ENCODE measurements around the gene SRI.
"Not testable (repeated sequence)": the region's sequence is repeated elsewhere in the genome, so short reads cannot be mapped to it uniquely, and the experiment has no call there.

The SRI gene, protein sequence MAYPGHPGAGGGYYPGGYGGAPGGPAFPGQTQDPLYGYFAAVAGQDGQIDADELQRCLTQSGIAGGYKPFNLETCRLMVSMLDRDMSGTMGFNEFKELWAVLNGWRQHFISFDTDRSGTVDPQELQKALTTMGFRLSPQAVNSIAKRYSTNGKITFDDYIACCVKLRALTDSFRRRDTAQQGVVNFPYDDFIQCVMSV

GRCh38 chr7:88219781-88220747 lies at the start of gene SRI:
Gene SRI (minus strand): TSS chr7:88220038. CDS start chr7:88220026, 12 bp downstream.
- DNase-seq (ENCODE audit: low spot score) = peak; percentile 92

DNA sequence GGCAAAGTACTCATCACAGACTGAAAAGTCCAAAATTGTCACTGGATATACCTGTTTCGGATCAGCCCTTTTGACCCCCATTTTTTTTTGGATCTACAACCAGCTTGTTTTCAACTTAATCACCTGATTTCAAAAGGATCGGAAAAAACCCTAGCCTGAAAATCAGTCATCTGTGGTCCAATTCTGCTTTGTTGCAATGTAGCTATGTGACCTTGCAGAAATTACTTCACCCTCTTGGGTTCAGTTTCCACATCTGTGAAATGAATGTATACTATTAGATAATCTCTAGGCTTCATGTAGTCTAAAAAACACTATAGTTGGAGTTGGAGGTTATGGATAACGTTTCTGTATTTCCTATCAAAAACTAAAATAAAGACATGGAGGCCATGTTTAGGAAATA lies 49.7 kb upstream of the SRI start:
- no peak for DNase-seq (ENCODE audit: low spot score)

- no peak for DNase-seq (ENCODE audit: low spot score)
Observed at GRCh38 chr7:88268858-88269257, 49.0 kb upstream of the SRI start.

GRCh38 chr7:88268051-88268450 lies 48.2 kb upstream of the SRI start:
- no peak for DNase-seq (ENCODE audit: low spot score)

GRCh38 chr7:88267421-88267820 lies 47.6 kb upstream of the SRI start:
- DNase-seq (ENCODE audit: low spot score) = no peak

DNA sequence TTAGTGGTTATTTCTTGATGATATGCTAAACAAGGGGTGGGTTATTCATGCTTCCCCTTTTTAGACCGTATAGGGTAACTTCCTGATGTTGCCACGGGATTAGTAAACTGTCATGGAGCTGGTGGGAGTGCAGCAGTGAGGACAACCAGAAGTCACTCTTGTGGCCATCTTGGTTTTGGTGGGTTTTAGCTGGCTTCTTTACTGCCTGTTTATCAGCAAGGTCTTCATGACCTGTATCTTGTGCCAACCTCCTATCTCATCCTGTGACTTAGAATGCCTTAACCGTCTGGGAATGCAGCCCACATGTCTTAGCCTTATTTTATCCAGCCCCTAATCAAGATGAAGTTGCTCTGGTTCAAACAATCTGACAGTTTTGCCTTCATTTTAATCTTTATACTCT lies 45.1 kb upstream of the SRI start:
- not testable (repeated sequence) for DNase-seq (ENCODE audit: low spot score)

- no peak for DNase-seq (ENCODE audit: low spot score)
Observed at GRCh38 chr7:88262562-88262961, 42.7 kb upstream of the SRI start.

- DNase-seq (ENCODE audit: low spot score) = no peak
Observed at GRCh38 chr7:88260719-88261118, 40.9 kb upstream of the SRI start.

- no peak for DNase-seq (ENCODE audit: low spot score)
Observed at GRCh38 chr7:88259656-88260380, 40.0 kb upstream of the SRI start.

DNA sequence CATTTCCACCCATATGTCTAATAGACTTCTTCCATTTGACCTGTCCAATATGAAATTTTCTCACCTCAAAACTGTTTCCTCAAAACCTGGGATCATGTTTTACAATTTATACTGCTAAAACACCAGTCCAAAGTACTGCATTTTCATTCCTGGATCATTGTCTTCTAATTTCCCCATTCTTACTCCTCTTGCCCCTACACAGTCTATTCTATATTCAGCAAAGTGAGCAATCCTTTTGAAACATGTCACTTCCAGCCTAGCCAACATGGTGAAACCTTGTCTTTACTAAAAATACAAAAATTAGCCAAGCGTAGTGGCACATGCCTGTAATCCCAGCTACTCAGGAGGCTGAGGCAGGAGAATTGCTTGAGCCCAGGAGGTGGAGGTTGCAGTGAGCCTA lies 38.5 kb upstream of the SRI start:
- DNase-seq (ENCODE audit: low spot score) = not testable (repeated sequence)

GRCh38 chr7:88256906-88257305 lies 37.1 kb upstream of the SRI start:
- no peak for DNase-seq (ENCODE audit: low spot score)

DNA sequence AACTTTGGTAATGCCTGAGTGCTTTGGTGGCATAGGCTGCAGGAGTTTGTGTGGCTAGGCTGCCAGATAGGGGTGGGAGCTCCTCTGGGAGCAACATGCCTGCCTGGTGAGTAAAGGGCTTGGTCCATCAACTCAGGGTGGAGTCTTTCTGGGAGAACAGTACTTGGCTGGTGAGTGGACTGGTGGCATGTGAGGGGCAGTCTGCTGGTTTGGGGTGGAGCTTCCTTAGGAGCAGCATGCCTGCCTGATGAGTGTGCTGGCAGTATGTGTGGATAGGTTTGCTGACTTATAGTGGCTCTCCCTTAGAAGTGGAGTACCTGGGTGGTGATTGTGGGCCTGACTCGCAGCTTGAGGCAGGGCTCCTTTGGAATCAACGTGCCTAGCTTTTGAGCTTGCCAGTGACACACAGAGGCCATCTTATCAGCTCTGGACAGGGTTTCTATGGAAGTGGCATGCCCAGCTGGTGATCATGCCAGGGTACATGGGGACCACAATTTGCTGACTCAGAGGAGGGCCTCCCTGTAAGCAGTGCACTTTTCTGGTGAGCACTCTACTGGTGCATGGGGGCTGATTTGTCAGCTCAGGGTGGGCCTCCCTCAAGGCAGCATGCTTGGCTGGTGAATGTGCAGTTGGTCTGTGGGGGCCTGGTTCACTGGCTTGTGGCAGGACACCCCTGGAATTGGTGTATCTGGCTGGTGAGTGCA lies 35.0 kb upstream of the SRI start:
- DNase-seq (ENCODE audit: low spot score) = no peak

- no peak for DNase-seq (ENCODE audit: low spot score)
Observed at GRCh38 chr7:88253640-88254039, 33.8 kb upstream of the SRI start.

DNA sequence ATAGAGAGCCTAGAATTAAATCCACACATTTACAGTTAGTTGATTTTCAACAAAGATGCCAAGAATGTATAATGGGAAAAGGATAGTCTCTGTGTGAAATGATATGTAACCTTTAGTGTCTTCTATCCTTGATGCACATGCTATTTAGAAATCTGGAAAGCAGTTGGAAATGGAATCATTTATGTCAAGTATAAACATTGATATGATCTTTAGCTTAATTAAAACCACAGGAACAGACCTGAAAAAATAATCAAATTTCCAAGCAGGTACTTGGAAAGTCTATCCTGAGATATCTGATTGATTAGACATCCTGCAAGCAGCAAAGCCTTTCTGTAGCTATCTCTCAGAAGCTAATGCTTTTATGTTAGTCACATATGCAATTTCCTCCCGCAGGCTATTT lies 24.4 kb upstream of the SRI start:
- DNase-seq (ENCODE audit: low spot score) = no peak

- no peak for DNase-seq (ENCODE audit: low spot score)
Observed at GRCh38 chr7:88243345-88243909, 23.6 kb upstream of the SRI start.

DNA sequence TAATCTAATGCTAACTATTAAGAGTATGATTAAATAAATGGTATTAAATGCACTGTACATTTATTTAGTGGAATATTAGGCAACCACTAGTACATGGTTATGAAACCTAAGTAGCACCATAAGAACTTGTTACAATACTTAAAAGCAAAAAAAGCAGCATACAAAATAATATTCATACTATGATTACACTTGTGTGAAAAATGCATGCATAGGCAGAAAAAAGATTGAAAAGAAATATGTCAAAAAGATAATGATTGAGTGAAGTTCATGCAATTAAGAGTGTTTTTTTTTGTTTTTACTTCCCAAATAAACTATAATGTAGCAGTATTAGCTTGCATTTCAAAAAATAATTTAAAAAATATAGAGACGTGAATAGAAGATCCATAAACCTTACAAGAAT lies 20.0 kb upstream of the SRI start:
- no peak for DNase-seq (ENCODE audit: low spot score)

DNA sequence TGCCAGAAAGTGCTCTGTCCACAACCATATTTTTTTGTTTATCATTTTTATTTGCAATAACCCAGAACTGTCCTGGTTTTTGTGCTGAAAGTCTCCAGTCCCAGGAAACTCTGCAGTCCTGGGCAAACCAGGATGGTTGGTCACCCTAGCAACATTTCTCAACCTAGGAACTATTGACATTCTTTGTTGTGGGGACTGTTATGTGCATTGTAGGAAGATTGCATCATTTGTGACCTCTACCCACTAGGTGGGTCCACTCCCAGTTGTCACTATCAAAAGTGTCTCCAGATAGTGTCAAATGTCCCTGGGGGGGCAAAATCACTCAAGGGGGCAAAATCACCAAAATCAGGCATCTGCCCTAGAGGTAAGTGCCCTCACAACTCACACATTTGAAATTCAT lies 14.0 kb upstream of the SRI start:
- DNase-seq (ENCODE audit: low spot score) = no peak

DNA sequence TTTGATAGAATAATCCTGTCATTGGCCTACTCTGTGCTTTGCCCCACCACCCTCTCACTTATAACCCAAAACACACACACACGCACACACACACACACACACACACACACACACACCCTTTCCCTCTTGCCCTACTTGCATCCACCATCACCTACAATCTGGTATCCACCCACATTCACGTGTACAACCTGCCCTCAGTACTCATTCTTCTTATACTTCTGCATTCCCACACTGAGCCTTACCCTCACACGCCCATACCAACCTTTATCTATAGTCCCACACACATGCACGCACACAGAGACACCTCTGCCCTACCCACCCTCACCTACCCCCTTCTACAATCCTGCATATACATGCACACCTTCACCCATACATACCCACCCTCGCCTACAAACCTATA lies 10.8 kb upstream of the SRI start:
- DNase-seq (ENCODE audit: low spot score) = no peak

- no peak for DNase-seq (ENCODE audit: low spot score)
Observed at GRCh38 chr7:88229302-88229995, 9.6 kb upstream of the SRI start.

DNA sequence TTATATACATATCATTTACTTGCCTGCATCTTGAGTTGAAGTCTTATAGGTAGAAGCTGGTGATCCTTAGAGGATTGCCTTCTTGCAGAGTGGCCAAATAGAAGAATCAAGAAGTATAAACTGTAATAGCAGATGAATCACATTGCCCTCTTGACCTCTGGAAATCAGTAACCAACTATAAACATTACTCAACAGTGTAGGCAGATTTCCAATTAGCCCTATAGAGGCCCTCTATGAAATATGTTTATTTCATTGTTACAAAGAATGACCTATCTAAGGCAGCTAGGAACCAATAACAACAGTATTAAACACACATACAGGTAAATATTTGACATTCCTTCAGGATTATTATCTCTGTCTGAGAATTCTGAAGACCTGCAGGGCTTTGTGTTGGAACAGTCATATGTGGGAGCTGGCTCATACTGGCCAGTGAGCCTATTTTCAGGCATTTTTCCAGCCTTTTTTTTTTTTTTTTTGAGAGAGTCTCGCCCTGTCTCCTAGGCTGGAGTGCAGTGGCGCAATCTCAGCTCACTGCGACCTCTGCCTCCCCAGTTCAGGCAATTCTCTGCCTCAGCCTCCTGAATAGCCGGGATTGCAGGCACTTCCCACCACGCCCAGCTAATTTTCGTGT lies 7.2 kb upstream of the SRI start:
- no peak for DNase-seq (ENCODE audit: low spot score)

DNA sequence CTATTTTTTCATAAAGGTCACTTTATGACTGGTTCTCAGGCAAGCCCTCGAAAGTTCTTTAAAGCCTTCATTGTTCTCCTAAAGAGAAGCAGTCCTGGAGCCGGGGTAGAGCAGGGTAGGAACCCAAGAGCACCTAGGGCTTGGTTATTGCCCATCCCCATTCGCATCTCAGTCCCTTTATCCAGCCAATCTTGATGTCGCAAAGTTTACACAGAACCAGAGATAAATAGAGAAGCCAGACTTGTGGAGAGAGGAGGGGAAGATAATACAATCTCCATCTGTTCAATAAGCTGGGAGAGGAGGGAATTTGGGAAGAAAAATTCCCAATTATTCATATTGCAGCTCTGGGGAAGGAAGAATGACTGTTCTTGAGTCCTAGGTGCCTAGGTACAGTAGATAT lies 6.4 kb upstream of the SRI start:
- no peak for DNase-seq (ENCODE audit: low spot score)
